IPS-20b (cell line): ENCODE results near the gene PHF21B.
"Not testable (repeated sequence)": the region's sequence is repeated elsewhere in the genome, so short reads cannot be mapped to it uniquely, and the experiment has no call there.

Source experiments
- H3K27ac ChIP-seq: one replicate; pipeline ENCODE4 v1.5.1; 2013; ENCODE audit warnings: low read length
- H3K27me3 ChIP-seq: 2 replicates; pipeline ENCODE4 v1.6.1; 2013; ENCODE audit warnings: mild to moderate bottlenecking, low read length, inconsistent platforms; ENCODE audit not compliant: insufficient read depth
- H3K36me3 ChIP-seq: 2 replicates; pipeline ENCODE4 v1.6.1; 2013; ENCODE audit warnings: low read depth, mild to moderate bottlenecking, inconsistent platforms, low read length, moderate library complexity; ENCODE audit not compliant: insufficient read depth
- H3K4me1 ChIP-seq: 2 replicates; pipeline ENCODE4 v1.6.1; 2013; ENCODE audit warnings: mild to moderate bottlenecking, control low read depth, inconsistent platforms, low read length, moderate library complexity; ENCODE audit not compliant: insufficient read depth
- H3K4me3 ChIP-seq: 2 replicates; pipeline ENCODE4 v1.5.1; 2013; ENCODE audit warnings: mild to moderate bottlenecking, low read length, inconsistent platforms
- H3K9ac ChIP-seq: 2 replicates; pipeline ENCODE4 v1.6.1; 2013; ENCODE audit warnings: low read depth, mild to moderate bottlenecking, inconsistent platforms, low read length, moderate library complexity
- H3K9me3 ChIP-seq: 2 replicates; pipeline ENCODE4 v1.6.1; 2013; ENCODE audit warnings: mild to moderate bottlenecking, low read depth, low read length, inconsistent platforms; ENCODE audit not compliant: insufficient read depth

PHF21B gene

GRCh38 chr22:44924098-44924497 lies 85.7 kb downstream of the PHF21B start:
- no peak overlapping the region for H3K4me3 ChIP-seq
- H3K4me1 ChIP-seq, result no peaks in the 10 kb centered on the region
- H3K9me3 ChIP-seq, result no peaks in the 10 kb centered on the region
- H3K27ac ChIP-seq, result no peak overlapping the region
- H3K9ac ChIP-seq, result no peak overlapping the region
- no peaks in the 10 kb centered on the region for H3K27me3 ChIP-seq
- peaks cover 11% of the 10 kb centered on the region for H3K36me3 ChIP-seq

GRCh38 chr22:44921766-44922165 lies 88.0 kb downstream of the PHF21B start:
- H3K27ac ChIP-seq, H3K27me3 ChIP-seq, H3K9ac ChIP-seq, H3K4me3 ChIP-seq, H3K9me3 ChIP-seq, H3K4me1 ChIP-seq: not testable (repeated sequence)
- peaks cover 11% of the 10 kb centered on the region for H3K36me3 ChIP-seq

- Histone ChIP-seq H3K9me3 (no peaks in the 10 kb centered on the region), H3K4me3 (no peak overlapping the region), H3K9ac (no peak overlapping the region), H3K36me3 (peaks cover 16% of the 10 kb centered on the region), H3K27ac (no peak overlapping the region), H3K4me1 (no peaks in the 10 kb centered on the region), H3K27me3 (no peaks in the 10 kb centered on the region)
Measured at GRCh38 chr22:44920183-44920582, 89.6 kb downstream of the PHF21B start.

- H3K27me3 ChIP-seq, result no peaks in the 10 kb centered on the region
- H3K27ac ChIP-seq, result no peak overlapping the region
- H3K9me3 ChIP-seq, result no peaks in the 10 kb centered on the region
- no peaks in the 10 kb centered on the region for H3K4me1 ChIP-seq
- H3K4me3 ChIP-seq, result no peak overlapping the region
- H3K36me3 ChIP-seq, result peaks cover 21% of the 10 kb centered on the region
- no peak overlapping the region for H3K9ac ChIP-seq
Measured at GRCh38 chr22:44919691-44920090, 90.1 kb downstream of the PHF21B start.

- peaks cover 27% of the 10 kb centered on the region for H3K36me3 ChIP-seq
- no peak overlapping the region for H3K9ac ChIP-seq
- no peak overlapping the region for H3K4me3 ChIP-seq
- H3K9me3 ChIP-seq, result no peaks in the 10 kb centered on the region
- H3K27me3 ChIP-seq, result no peaks in the 10 kb centered on the region
- no peaks in the 10 kb centered on the region for H3K4me1 ChIP-seq
- no peak overlapping the region for H3K27ac ChIP-seq
Measured at GRCh38 chr22:44918925-44919392, 90.8 kb downstream of the PHF21B start.

GRCh38 chr22:44918166-44918924 lies 91.5 kb downstream of the PHF21B start:
- H3K9ac ChIP-seq, result no peak overlapping the region
- H3K4me3 ChIP-seq, result no peak overlapping the region
- H3K27ac ChIP-seq, result no peak overlapping the region
- H3K9me3 ChIP-seq, result peaks cover 2% of the 10 kb centered on the region
- H3K27me3 ChIP-seq, result no peaks in the 10 kb centered on the region
- no peaks in the 10 kb centered on the region for H3K4me1 ChIP-seq
- peaks cover 32% of the 10 kb centered on the region for H3K36me3 ChIP-seq

GRCh38 chr22:44917372-44918165 lies 92.2 kb downstream of the PHF21B start:
- no peaks in the 10 kb centered on the region for H3K27me3 ChIP-seq

GRCh38 chr22:44916281-44917231 lies 93.2 kb downstream of the PHF21B start:
- no peak overlapping the region for H3K27ac ChIP-seq
- no peaks in the 10 kb centered on the region for H3K4me1 ChIP-seq
- peaks cover 18% of the 10 kb centered on the region for H3K9me3 ChIP-seq
- H3K4me3 ChIP-seq, result no peak overlapping the region
- no peak overlapping the region; the same call in 1 of the 2 replicates for H3K9ac ChIP-seq
- peaks cover 50% of the 10 kb centered on the region for H3K36me3 ChIP-seq
- no peaks in the 10 kb centered on the region for H3K27me3 ChIP-seq

More at GRCh38 chr22:44917372-44918165, 92.2 kb downstream of the PHF21B start:
- peaks cover 8% of the 10 kb centered on the region for H3K9me3 ChIP-seq
- H3K27ac ChIP-seq, result no peak overlapping the region
- H3K4me3 ChIP-seq, result no peak overlapping the region
- H3K9ac ChIP-seq, result no peak overlapping the region; the same call in 1 of the 2 replicates
- H3K4me1 ChIP-seq, result no peaks in the 10 kb centered on the region
- peaks cover 40% of the 10 kb centered on the region for H3K36me3 ChIP-seq

- H3K36me3 ChIP-seq, result peaks cover 61% of the 10 kb centered on the region
- H3K9ac ChIP-seq, result no peak overlapping the region
- no peaks in the 10 kb centered on the region for H3K27me3 ChIP-seq
- no peak overlapping the region for H3K27ac ChIP-seq
- peaks cover 25% of the 10 kb centered on the region for H3K9me3 ChIP-seq
- H3K4me3 ChIP-seq, result no peak overlapping the region
- no peaks in the 10 kb centered on the region for H3K4me1 ChIP-seq
Measured at GRCh38 chr22:44915441-44915840, 94.4 kb downstream of the PHF21B start.

GRCh38 chr22:44914026-44914721 lies 95.6 kb downstream of the PHF21B start:
- H3K4me1 ChIP-seq, result no peaks in the 10 kb centered on the region

More at GRCh38 chr22:44914026-44914721, 95.6 kb downstream of the PHF21B start:
- peaks cover 25% of the 10 kb centered on the region for H3K9me3 ChIP-seq
- H3K4me3 ChIP-seq, result no peak overlapping the region
- H3K27ac ChIP-seq, result no peak overlapping the region
- no peak overlapping the region for H3K9ac ChIP-seq
- H3K27me3 ChIP-seq, result no peaks in the 10 kb centered on the region
- H3K36me3 ChIP-seq, result peaks cover 71% of the 10 kb centered on the region
